Upper lobe of left lung (tissue), 6 donors: ENCODE measurements around the gene ATP9A. TPM values are rescaled to one million over a fixed set of nuclear protein-coding genes. Genes with fewer than 3 reads are reported as not detected.
A peak's percentile ranks its signal among the peaks of the same experiment; 100 is the strongest.

Experiments
- ATAC-seq, 2 donors: fragments of 200-7000 bp; cut with Tn5 transposase; one replicate each; pipeline ENCODE4 v1.9.1; 2022; ENCODE audit warnings: mild to moderate bottlenecking in 2 of 2, moderate library complexity in 2 of 2; ENCODE audit not compliant: low FRiP score in 2 of 2
- DNase-seq, 2 donors: peaks; one replicate each; pipeline ENCODE4 v3.0.0-alpha.2; 2019 to 2020
- H3K27ac ChIP-seq, 4 donors: fragments of 200-600 bp; sonication (generic); one replicate each; pipeline ENCODE4 v1.5.1; 2016 to 2019
- H3K27me3 ChIP-seq, 4 donors: fragments of 200-600 bp; sonication (generic); one replicate each; pipeline ENCODE4 v1.5.1; 2017 to 2019
- H3K36me3 ChIP-seq, 4 donors: fragments of 200-600 bp; sonication (generic); one replicate each; pipeline ENCODE4 v1.5.1; 2016 to 2019
- H3K4me1 ChIP-seq, 4 donors: fragments of 200-600 bp; sonication (generic); one replicate each; pipeline ENCODE4 v1.5.1; 2018 to 2019
- H3K4me3 ChIP-seq, 4 donors: fragments of 200-600 bp; sonication (generic); one replicate each; pipeline ENCODE4 v1.5.1; 2017 to 2019; ENCODE audit warnings: mild to moderate bottlenecking in 2 of 4, moderate library complexity in 1 of 4
- H3K9me3 ChIP-seq, 4 donors: fragments of 200-600 bp; sonication (generic); one replicate each; pipeline ENCODE4 v1.5.1; 2018 to 2019
- EP300 ChIP-seq, 4 donors: sonication (generic); formaldehyde crosslinking; IDR thresholded peaks; one replicate each; pipeline ENCODE4 v1.5.1; 2017; ENCODE audit warnings: antibody characterized with exemption in 4 of 4, control low read depth in 2 of 4
- POLR2A ChIP-seq, 4 donors: fragments of 450-650 bp; IDR thresholded peaks; one replicate each; pipeline ENCODE4 v1.5.1; 2016 to 2017; ENCODE audit warnings: antibody characterized with exemption in 4 of 4, mild to moderate bottlenecking in 2 of 4
- POLR2AphosphoS5 ChIP-seq, 2 donors: sonication (generic); formaldehyde crosslinking; IDR thresholded peaks; one replicate each; pipeline ENCODE4 v1.5.1; 2017; ENCODE audit warnings: antibody characterized with exemption in 2 of 2
- WGBS, 2 donors: methylation state at CpG; one replicate each; pipeline ENCODE4 v1.1.5; 2017 to 2018; 5-methylcytosine and 5-hydroxymethylcytosine counted together
- total RNA-seq, 6 donors: library from RNA; depleted of rRNA in 4 of 6; stranded (reverse); fragments of >200 nt in 4 of 6; gene quantifications; one replicate each; pipeline versions ENCODE4 v1.1.0 to v1.2.1, GENCODE V29; 2016 to 2021
- TF ChIP-seq, protein P1 (sequence below), 6 experiments: fragments of 450-650 bp in 4 of 6; fragments of 200-600 bp in 2 of 6; sonication (generic) in 2 of 6; IDR thresholded peaks; one replicate each; pipeline ENCODE4 v1.5.1; 2016 to 2019; ENCODE audit warnings: antibody characterized with exemption in 6 of 6
- donor health status: DM: no; HTN: no; CAD: no; lungs with moderate emphysema.
- donor health status: DM: no; HTN: yes; CAD: no; lungs with severe emphysema.

The ATP9A gene
- total RNA-seq, 6 donors from 2014 or later: 15.7 to 31.3 (median 22.8) TPM

DNA sequence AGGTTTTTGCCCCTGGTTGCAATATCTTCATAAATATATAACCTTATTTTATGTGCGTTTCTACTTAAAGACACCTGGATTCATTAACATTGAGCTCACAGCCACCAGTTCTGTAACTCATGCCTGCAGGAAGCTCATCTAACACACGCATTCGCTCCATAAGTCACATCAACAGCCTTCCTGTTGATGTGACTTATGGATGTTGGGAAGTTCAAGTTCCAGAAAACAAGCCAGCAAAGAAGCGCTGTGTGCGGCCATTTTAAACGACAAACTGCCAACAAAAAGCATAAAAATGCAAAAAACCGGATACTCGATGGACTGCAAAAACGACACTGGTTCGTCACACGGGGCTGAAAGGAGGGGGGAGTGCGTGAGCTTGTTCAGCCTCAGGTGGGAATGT is 147.8 kb downstream of the ATP9A start:
- WGBS, 2 donors: 95% methylated on average over 12 of the region's 12 CpGs
- peaks cover 0 to 22% (median 7%) of the 10 kb centered on the region in 4 donors for H3K36me3 ChIP-seq
- H3K4me3 ChIP-seq: no peak overlapping the region
- DNase-seq (no peak), ATAC-seq (no peak)
- H3K27me3 ChIP-seq: no peaks in the 10 kb centered on the region
- no peak overlapping the region for H3K27ac ChIP-seq
- TF ChIP-seq EP300 (IDR thresholded peaks at IDR 0.05) (no peak), POLR2AphosphoS5 (IDR thresholded peaks at IDR 0.05) (no peak), POLR2A (IDR thresholded peaks at IDR 0.05) (no peak)
- TF ChIP-seq, protein P1, sequence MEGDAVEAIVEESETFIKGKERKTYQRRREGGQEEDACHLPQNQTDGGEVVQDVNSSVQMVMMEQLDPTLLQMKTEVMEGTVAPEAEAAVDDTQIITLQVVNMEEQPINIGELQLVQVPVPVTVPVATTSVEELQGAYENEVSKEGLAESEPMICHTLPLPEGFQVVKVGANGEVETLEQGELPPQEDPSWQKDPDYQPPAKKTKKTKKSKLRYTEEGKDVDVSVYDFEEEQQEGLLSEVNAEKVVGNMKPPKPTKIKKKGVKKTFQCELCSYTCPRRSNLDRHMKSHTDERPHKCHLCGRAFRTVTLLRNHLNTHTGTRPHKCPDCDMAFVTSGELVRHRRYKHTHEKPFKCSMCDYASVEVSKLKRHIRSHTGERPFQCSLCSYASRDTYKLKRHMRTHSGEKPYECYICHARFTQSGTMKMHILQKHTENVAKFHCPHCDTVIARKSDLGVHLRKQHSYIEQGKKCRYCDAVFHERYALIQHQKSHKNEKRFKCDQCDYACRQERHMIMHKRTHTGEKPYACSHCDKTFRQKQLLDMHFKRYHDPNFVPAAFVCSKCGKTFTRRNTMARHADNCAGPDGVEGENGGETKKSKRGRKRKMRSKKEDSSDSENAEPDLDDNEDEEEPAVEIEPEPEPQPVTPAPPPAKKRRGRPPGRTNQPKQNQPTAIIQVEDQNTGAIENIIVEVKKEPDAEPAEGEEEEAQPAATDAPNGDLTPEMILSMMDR (IDR thresholded peaks at IDR 0.05): no peak
- no peaks in the 10 kb centered on the region for H3K4me1 ChIP-seq
- H3K9me3 ChIP-seq: no peaks in the 10 kb centered on the region

DNA sequence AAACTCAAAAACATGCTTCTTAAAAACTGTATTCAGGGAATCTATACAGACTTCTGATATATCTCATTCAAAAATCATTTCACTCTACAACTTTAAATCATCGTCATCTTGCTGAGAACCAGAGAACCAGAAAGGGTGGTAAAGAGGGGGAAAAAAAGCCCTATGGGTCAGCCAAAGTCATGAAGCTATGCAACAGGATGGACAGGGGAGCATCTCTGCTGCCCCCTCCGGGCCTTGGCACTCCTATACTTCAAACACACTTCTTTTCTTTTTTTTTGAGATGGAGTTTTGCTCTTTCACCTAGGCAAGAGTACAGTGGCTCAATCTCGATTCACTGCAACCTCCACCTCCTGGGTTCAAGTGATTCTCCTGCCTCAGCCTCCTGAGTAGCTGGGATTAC is 152.1 kb downstream of the ATP9A start:
- peaks cover 0 to 18% (median 7%) of the 10 kb centered on the region in 4 donors for H3K36me3 ChIP-seq

GRCh38 chr20:51614687-51615086 is 153.5 kb downstream of the ATP9A start:
- ATAC-seq: no peak
- H3K4me1 ChIP-seq: no peaks in the 10 kb centered on the region
- no peak for TF ChIP-seq POLR2A (IDR thresholded peaks at IDR 0.05)
- no peak for TF ChIP-seq EP300 (IDR thresholded peaks at IDR 0.05)
- no peak overlapping the region for H3K4me3 ChIP-seq
- no peaks in the 10 kb centered on the region for H3K27me3 ChIP-seq
- DNase-seq: no peak
- no peak overlapping the region for H3K27ac ChIP-seq
- H3K9me3 ChIP-seq: no peaks in the 10 kb centered on the region
- WGBS, 2 donors: 81 to 89% methylated on average over 6 of the region's 6 CpGs
- peaks cover 0 to 18% (median 8%) of the 10 kb centered on the region in 4 donors for H3K36me3 ChIP-seq

More for the DNA sequence above, 152.1 kb downstream of the ATP9A start:
- H3K27ac ChIP-seq: no peak overlapping the region
- H3K27me3 ChIP-seq: no peaks in the 10 kb centered on the region
- no peaks in the 10 kb centered on the region for H3K9me3 ChIP-seq
- H3K4me3 ChIP-seq: no peak overlapping the region
- 89 to 95% methylated on average over 3 of the region's 3 CpGs for WGBS, 2 donors
- TF ChIP-seq EP300 (IDR thresholded peaks at IDR 0.05) (no peak), POLR2A (IDR thresholded peaks at IDR 0.05) (no peak), POLR2AphosphoS5 (IDR thresholded peaks at IDR 0.05) (no peak)
- TF ChIP-seq, protein P1 (IDR thresholded peaks at IDR 0.05): no peak
- no peaks in the 10 kb centered on the region for H3K4me1 ChIP-seq
- DNase-seq: no peak
- no peak for ATAC-seq

DNA sequence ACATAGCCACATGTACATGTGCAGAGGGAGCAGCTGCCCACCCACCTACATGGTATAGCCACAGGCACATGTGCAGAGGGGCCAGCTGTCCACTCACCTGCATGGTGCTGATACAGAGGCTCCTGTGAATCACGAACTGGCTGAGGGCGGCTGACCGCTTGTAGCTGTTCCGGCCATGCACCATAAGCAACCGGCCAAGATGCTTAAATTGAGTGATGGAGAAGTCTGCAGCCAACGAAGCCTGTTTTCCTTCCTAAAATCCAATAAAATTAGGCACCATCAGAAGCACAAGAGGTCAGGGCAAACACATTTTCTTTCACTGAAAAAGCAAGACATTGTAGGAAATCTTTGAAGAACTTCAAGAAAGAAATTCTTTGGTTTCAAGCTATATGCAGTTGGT is 154.6 kb downstream of the ATP9A start:
- Histone ChIP-seq H3K27me3 (no peaks in the 10 kb centered on the region), H3K27ac (no peak overlapping the region), H3K4me3 (no peak overlapping the region), H3K4me1 (no peaks in the 10 kb centered on the region), H3K9me3 (no peaks in the 10 kb centered on the region), H3K36me3 (peaks cover 0 to 17% (median 7%) of the 10 kb centered on the region in 4 donors)
- DNase-seq (peak in 1 of 2 donors; percentile 15), ATAC-seq (no peak)
- TF ChIP-seq, protein P1 (IDR thresholded peaks at IDR 0.05): no peak
- TF ChIP-seq POLR2A (IDR thresholded peaks at IDR 0.05): no peak
- no peak for TF ChIP-seq EP300 (IDR thresholded peaks at IDR 0.05)
- no peak for TF ChIP-seq POLR2AphosphoS5 (IDR thresholded peaks at IDR 0.05)
- WGBS, 2 donors: 97 to 100% methylated on average over 5 to 6 of the region's 6 CpGs

GRCh38 chr20:51612896-51613295 is 155.3 kb downstream of the ATP9A start:
- no peak overlapping the region for H3K4me3 ChIP-seq
- TF ChIP-seq POLR2AphosphoS5 (IDR thresholded peaks at IDR 0.05) (no peak), POLR2A (IDR thresholded peaks at IDR 0.05) (no peak), EP300 (IDR thresholded peaks at IDR 0.05) (no peak)
- TF ChIP-seq, protein P1 (IDR thresholded peaks at IDR 0.05): no peak
- ATAC-seq: no peak
- peaks cover 0 to 13% (median 7%) of the 10 kb centered on the region in 4 donors for H3K36me3 ChIP-seq
- H3K27ac ChIP-seq: no peak overlapping the region
- no peaks in the 10 kb centered on the region for H3K27me3 ChIP-seq
- 95 to 96% methylated on average over 4 to 5 of the region's 5 CpGs for WGBS, 2 donors
- DNase-seq: no peak
- H3K4me1 ChIP-seq: no peaks in the 10 kb centered on the region
- H3K9me3 ChIP-seq: no peaks in the 10 kb centered on the region
